ENCODE data around the gene ZMYND10. TPM values are rescaled to one million over a fixed set of nuclear protein-coding genes. Genes with fewer than 3 reads are reported as not detected.

Gene ZMYND10
- total RNA-seq, 5 donors from 2014 or later (not counting 1 experiment from before 2014, with no cell fraction given) = 1.2 to 6.1 (median 2.9) TPM

DNA sequence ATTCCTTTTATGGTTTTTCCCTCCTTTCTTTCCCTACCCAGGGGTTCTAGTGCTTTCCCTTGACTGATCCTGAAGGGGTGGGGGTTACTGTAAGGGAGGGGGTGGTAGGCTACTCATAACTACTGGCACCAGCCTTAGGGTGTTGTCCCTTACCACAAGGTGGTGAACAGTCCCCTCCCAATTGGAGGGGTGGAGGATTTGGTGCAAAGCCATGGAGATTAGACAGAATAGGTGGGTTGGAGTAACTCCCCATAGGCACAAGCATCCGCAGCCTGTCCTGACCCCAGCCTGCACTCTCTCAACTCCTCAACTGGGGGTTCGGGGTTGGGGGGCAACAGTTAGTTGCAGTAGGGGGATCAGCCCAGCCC is 20.4 kb downstream of the ZMYND10 start:
- H3K4me3 ChIP-seq (ENCODE audit: control insufficient read depth in 1 of 2, extremely low read depth in 1 of 2, low read length in 1 of 2) = no peak overlapping the region
- Mint-ChIP-seq H3K4me3 (peak overlapping the region in 1 of 3 donors; percentile 47), H3K27me3 (no peaks in the 10 kb centered on the region), H3K36me3 (peaks cover 4% of the 10 kb centered on the region), H3K9me3 (no peaks in the 10 kb centered on the region), H3K4me1 (peaks cover 21 to 42% (median 29%) of the 10 kb centered on the region in 3 donors), H3K27ac (peak overlapping the region in 1 of 2 donors; percentile 34)
- no peak overlapping the region for H3K27ac ChIP-seq (ENCODE audit: low read length)
- H3K4me1 ChIP-seq (ENCODE audit: control insufficient read depth in 1 of 2, extremely low read depth in 1 of 2, insufficient read depth in 2 of 2, low read length in 2 of 2) = peaks cover 12 to 54% of the 10 kb centered on the region in 2 experiments
- H3K36me3 ChIP-seq (ENCODE audit: control insufficient read depth in 2 of 2, extremely low read depth in 1 of 2, insufficient read depth in 1 of 2, low read length in 1 of 2) = peaks cover 2 to 15% of the 10 kb centered on the region in 2 donors
- no peak for ATAC-seq (replicated peaks in 1 of 4)
- no peaks in the 10 kb centered on the region for H3K9me3 ChIP-seq
- DNase-seq = no peak
- H3K27me3 ChIP-seq (replicated peaks in 1 of 2; ENCODE audit: control insufficient read depth in 2 of 2, extremely low read depth in 1 of 2, insufficient read depth in 2 of 2, low read length in 1 of 2) = no peaks in the 10 kb centered on the region
- ChIA-PET CTCF (interaction anchor here in 1 of 2 donors (0.9 to 1.5 kb wide), 3 partner anchors 12 to 90 kb away, joined by 3 to 5 read pairs (median 3); no protein-coding TSS in a partner anchor), POLR2A (no interaction called here)
- WGBS (ENCODE audit: insufficient coverage) = no CpG with 5 or more reads among the region's 2 CpGs

DNA sequence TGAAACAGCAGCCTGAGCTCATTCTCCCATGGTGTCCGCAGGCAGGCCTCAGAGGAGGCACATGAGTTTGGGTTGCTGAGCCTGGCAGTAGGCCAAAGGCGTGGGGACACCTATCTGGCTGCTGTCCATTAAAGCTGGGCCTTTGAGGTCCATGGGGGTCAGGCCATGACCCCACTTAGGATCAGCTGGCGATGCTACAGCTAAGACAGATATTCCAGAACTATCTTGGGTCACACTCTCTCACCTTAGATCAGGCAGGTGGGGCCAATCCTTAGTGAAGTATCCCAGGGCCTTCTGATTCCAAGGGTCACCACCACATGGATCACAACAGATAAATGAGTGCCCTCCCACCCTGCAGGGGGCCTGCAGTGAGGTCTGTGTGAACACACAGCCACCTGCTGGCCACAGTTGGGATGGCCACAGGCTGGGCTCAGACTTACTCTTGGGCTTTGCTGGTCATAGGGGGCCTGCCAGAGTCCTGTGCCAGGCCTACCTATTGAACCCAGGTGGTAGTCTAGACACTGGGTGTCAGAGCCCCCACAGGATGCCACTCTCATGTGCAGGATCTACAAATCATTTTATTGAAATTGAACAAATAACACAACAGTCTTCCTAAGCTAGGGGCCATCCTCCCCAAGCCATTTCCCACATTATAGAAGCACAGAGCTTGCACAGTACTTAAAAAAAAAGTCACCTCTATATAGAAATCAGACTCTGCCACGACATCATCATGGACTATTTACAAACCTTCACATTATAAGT is 21.0 kb downstream of the ZMYND10 start:
- WGBS (ENCODE audit: insufficient coverage) = 96% methylated on average over 3 of the region's 4 CpGs

DNA sequence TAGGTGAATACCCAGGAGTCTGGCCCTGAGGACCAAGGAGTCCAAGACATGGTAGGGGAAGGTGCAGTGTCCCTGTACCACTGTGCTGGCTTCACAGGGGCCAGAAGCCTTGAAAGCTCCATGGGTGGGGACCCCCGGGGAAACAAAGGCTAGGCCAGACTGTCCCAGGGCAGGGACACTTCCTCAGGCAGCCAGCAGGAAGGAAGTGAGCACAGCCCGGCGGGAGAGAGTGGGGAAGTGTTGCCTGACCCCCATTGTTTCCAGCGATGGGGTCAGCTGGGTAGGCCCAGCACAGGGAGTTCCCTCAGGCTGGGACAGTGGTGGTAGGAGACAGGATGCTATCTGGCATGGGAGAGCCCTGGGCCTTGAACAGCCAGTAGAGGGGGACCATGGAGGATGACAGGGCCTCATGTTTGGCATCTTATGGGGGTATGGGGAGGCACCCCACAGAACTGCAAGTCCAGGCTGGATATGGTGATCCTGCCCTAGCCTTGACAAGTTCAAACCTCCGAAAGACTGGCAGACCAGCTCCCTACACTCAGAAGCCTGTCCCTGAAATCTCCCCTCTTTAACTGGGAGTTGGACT is 21.8 kb downstream of the ZMYND10 start:
- H3K4me3 ChIP-seq (ENCODE audit: control insufficient read depth in 1 of 2, extremely low read depth in 1 of 2, low read length in 1 of 2) = no peak overlapping the region
- H3K9me3 Mint-ChIP-seq = no peaks in the 10 kb centered on the region
- H3K27me3 ChIP-seq (replicated peaks in 1 of 2; ENCODE audit: control insufficient read depth in 2 of 2, extremely low read depth in 1 of 2, insufficient read depth in 2 of 2, low read length in 1 of 2) = no peaks in the 10 kb centered on the region
- peaks cover 30 to 56% (median 39%) of the 10 kb centered on the region in 3 donors for H3K4me1 Mint-ChIP-seq
- peaks cover 0 to 6% of the 10 kb centered on the region in 2 donors for H3K36me3 ChIP-seq (ENCODE audit: control insufficient read depth in 2 of 2, extremely low read depth in 1 of 2, insufficient read depth in 1 of 2, low read length in 1 of 2)
- ATAC-seq (replicated peaks in 1 of 4) (no peak), DNase-seq (no peak)
- H3K4me1 ChIP-seq (ENCODE audit: control insufficient read depth in 1 of 2, extremely low read depth in 1 of 2, insufficient read depth in 2 of 2, low read length in 2 of 2) = peaks cover 12 to 66% of the 10 kb centered on the region in 2 experiments
- H3K27ac ChIP-seq (ENCODE audit: low read length) = no peak overlapping the region
- CTCF ChIA-PET = interaction anchor here (0.6 to 1.5 kb wide), 7 partner anchors 13 to 362 kb away, joined by 3 to 8 read pairs (median 3); partner anchors contain the start of genes HYAL3 (in 1 of the 2) and NAA80 (in 1 of the 2)
- H3K9me3 ChIP-seq = no peaks in the 10 kb centered on the region
- H3K27me3 Mint-ChIP-seq = no peaks in the 10 kb centered on the region
- H3K36me3 Mint-ChIP-seq = no peaks in the 10 kb centered on the region
- peak overlapping the region in 1 of 3 donors; percentile 86 for H3K4me3 Mint-ChIP-seq
- peak overlapping the region; percentile 23 to 48 for H3K27ac Mint-ChIP-seq
- POLR2A ChIA-PET = interaction anchor here in 1 of 2 donors (0.6 to 1.2 kb wide), 2 partner anchors 13 to 39 kb away, joined by 3 read pairs; no protein-coding TSS in a partner anchor
- WGBS (ENCODE audit: insufficient coverage) = 55% methylated on average over 4 of the region's 5 CpGs

More for the DNA sequence above, 21.0 kb downstream of the ZMYND10 start:
- CTCF ChIA-PET = interaction anchor here (0.6 to 1.5 kb wide), 8 partner anchors 12 to 363 kb away, joined by 3 to 8 read pairs (median 3); partner anchors contain the start of genes HYAL3 (in 1 of the 2) and NAA80 (in 1 of the 2)
- peaks cover 26 to 48% (median 34%) of the 10 kb centered on the region in 3 donors for H3K4me1 Mint-ChIP-seq
- Histone ChIP-seq H3K9me3 (no peaks in the 10 kb centered on the region), H3K27me3 (replicated peaks in 1 of 2; ENCODE audit: control insufficient read depth in 2 of 2, extremely low read depth in 1 of 2, insufficient read depth in 2 of 2, low read length in 1 of 2) (no peaks in the 10 kb centered on the region), H3K36me3 (ENCODE audit: control insufficient read depth in 2 of 2, extremely low read depth in 1 of 2, insufficient read depth in 1 of 2, low read length in 1 of 2) (peaks cover 2 to 9% of the 10 kb centered on the region in 2 donors), H3K4me3 (ENCODE audit: control insufficient read depth in 1 of 2, extremely low read depth in 1 of 2, low read length in 1 of 2) (no peak overlapping the region), H3K27ac (ENCODE audit: low read length) (no peak overlapping the region), H3K4me1 (ENCODE audit: control insufficient read depth in 1 of 2, extremely low read depth in 1 of 2, insufficient read depth in 2 of 2, low read length in 2 of 2) (peaks cover 12 to 59% of the 10 kb centered on the region in 2 experiments)
- POLR2A ChIA-PET = interaction anchor here in 1 of 2 donors (1.2 kb wide), 1 partner anchor 13 kb away, joined by 3 read pairs; no protein-coding TSS in a partner anchor
- H3K27ac Mint-ChIP-seq = peak overlapping the region; percentile 23 to 82
- ATAC-seq (replicated peaks in 1 of 4) (peak in 2 of 4 experiments; percentile 13 to 19), DNase-seq (peak in 27 of 35 experiments; percentile 20 to 71 (median 50))
- H3K27me3 Mint-ChIP-seq = no peaks in the 10 kb centered on the region
- H3K36me3 Mint-ChIP-seq = no peaks in the 10 kb centered on the region
- peak overlapping the region in 1 of 3 donors; percentile 1 for H3K4me3 Mint-ChIP-seq
- H3K9me3 Mint-ChIP-seq = no peaks in the 10 kb centered on the region

DNA sequence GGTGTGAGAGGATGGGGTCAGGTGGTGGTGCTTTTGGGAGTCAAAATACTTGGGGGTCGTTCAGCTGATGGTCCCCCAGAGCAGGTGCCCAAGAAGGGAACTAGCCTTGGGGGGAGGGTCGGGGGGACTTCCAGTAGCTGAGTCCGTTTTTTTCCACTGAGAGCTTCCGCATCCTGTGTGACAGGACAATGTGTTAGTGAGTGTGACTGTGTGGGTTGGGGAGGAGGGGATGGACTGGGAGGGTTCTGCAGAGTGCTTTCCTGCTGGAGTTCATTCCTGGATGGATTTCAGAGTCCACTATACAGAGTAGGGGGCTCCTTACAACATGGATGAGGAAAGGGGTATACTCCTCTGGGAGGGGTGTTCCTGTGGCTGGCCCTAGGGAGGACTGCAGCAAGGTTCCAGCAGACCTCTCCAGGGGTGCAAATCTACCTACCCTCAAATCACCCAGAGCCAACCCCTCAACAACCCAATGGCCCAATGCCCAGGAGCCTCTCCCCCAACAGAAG is 22.4 kb downstream of the ZMYND10 start:
- no peaks in the 10 kb centered on the region for H3K27me3 ChIP-seq (replicated peaks in 1 of 2; ENCODE audit: control insufficient read depth in 2 of 2, extremely low read depth in 1 of 2, insufficient read depth in 2 of 2, low read length in 1 of 2)
- H3K36me3 ChIP-seq (ENCODE audit: control insufficient read depth in 2 of 2, extremely low read depth in 1 of 2, insufficient read depth in 1 of 2, low read length in 1 of 2) = peaks cover 0 to 6% of the 10 kb centered on the region in 2 donors
- CTCF ChIA-PET = interaction anchor here (0.6 to 0.7 kb wide), 3 partner anchors 31 to 223 kb away, joined by 3 read pairs; no protein-coding TSS in a partner anchor
- no peaks in the 10 kb centered on the region for H3K9me3 ChIP-seq
- H3K4me3 Mint-ChIP-seq = peak overlapping the region in 2 of 3 donors; percentile 4 to 86
- H3K27ac Mint-ChIP-seq = peak overlapping the region; percentile 36 to 48
- DNase-seq (no peak), ATAC-seq (replicated peaks in 1 of 4) (no peak)
- 55% methylated on average over 4 of the region's 4 CpGs for WGBS (ENCODE audit: insufficient coverage)
- no peaks in the 10 kb centered on the region for H3K9me3 Mint-ChIP-seq
- no peaks in the 10 kb centered on the region for H3K36me3 Mint-ChIP-seq
- H3K27me3 Mint-ChIP-seq = no peaks in the 10 kb centered on the region
- H3K4me1 ChIP-seq (ENCODE audit: control insufficient read depth in 1 of 2, extremely low read depth in 1 of 2, insufficient read depth in 2 of 2, low read length in 2 of 2) = peaks cover 12 to 66% of the 10 kb centered on the region in 2 experiments
- H3K27ac ChIP-seq (ENCODE audit: low read length) = no peak overlapping the region
- POLR2A ChIA-PET = interaction anchor here in 1 of 2 donors (0.6 kb wide), 1 partner anchor 39 kb away, joined by 3 read pairs; no protein-coding TSS in a partner anchor
- no peak overlapping the region for H3K4me3 ChIP-seq (ENCODE audit: control insufficient read depth in 1 of 2, extremely low read depth in 1 of 2, low read length in 1 of 2)
- peaks cover 25 to 56% (median 37%) of the 10 kb centered on the region in 3 donors for H3K4me1 Mint-ChIP-seq

DNA sequence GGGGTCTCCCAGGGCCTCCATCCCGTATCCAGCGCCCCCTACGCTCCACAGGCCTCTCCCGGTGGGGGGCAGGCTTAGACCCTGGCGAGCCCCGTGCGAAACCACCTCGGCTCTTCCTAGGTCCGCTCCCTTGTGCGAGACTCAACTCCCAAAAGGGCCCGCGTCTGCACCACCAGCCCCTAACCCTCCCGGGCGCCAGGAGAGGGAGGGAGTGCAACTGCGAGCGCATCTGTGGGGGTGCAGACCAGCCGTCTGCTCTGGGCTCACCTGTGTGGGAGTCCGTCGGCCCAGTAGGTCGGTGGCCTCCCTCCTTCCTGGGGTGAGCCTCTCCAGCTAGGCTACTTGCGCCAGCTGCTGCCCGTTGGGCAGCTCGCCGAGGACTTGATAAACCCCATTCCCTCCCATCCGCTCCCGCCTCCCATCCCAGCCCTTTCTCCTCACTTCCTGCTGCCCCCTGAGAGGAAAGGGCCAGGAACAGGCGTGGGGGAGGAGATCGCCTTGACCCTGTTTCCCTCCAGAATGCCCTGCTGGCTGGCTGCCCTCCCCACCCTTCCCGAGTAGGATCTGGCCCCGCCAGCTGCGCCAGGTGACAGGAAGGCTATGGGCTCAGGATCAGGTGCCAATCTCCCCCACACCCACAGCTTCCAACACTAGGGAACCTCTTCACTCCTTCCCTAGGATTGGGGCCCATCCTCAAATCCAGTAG is 23.0 kb downstream of the ZMYND10 start, which contains the start of gene HYAL2:
Gene HYAL2, minus strand, starts transcription at position 360 of the 706 bp plus-strand sequence. CDS start 2,256 bp downstream, outside the sequence.
- H3K27me3 Mint-ChIP-seq = no peaks in the 10 kb centered on the region
- Histone ChIP-seq H3K27me3 (replicated peaks in 1 of 2; ENCODE audit: control insufficient read depth in 2 of 2, extremely low read depth in 1 of 2, insufficient read depth in 2 of 2, low read length in 1 of 2) (no peaks in the 10 kb centered on the region), H3K36me3 (ENCODE audit: control insufficient read depth in 2 of 2, extremely low read depth in 1 of 2, insufficient read depth in 1 of 2, low read length in 1 of 2) (peaks cover 0 to 6% of the 10 kb centered on the region in 2 donors), H3K4me3 (ENCODE audit: control insufficient read depth in 1 of 2, extremely low read depth in 1 of 2, low read length in 1 of 2) (peak within 1 kb of the TSS; percentile 80 to 84), H3K27ac (ENCODE audit: low read length) (peak within 1 kb of the TSS; percentile 90), H3K9me3 (no peaks in the 10 kb centered on the region), H3K4me1 (ENCODE audit: control insufficient read depth in 1 of 2, extremely low read depth in 1 of 2, insufficient read depth in 2 of 2, low read length in 2 of 2) (peaks cover 11 to 67% of the 10 kb centered on the region in 2 experiments)
- WGBS (ENCODE audit: insufficient coverage) = 87% methylated on average over 19 of the region's 31 CpGs
- H3K36me3 Mint-ChIP-seq = no peaks in the 10 kb centered on the region
- ATAC-seq (replicated peaks in 1 of 4) = no peak
- peak within 1 kb of the TSS; percentile 91 to 96 for H3K27ac Mint-ChIP-seq
- DNase-seq = no peak
- no peaks in the 10 kb centered on the region for H3K9me3 Mint-ChIP-seq
- ChIA-PET CTCF (interaction anchor here (0.6 to 0.7 kb wide), 3 partner anchors 96 to 223 kb away, joined by 3 read pairs; no protein-coding TSS in a partner anchor), POLR2A (no interaction called here)
- H3K4me1 Mint-ChIP-seq = peaks cover 23 to 57% (median 35%) of the 10 kb centered on the region in 3 donors
- H3K4me3 Mint-ChIP-seq = peak within 1 kb of the TSS; percentile 80 to 86 (median 80)
